Endothelial cell of umbilical vein (primary cell): Measurements from ENCODE around the gene CHSY1. TPM values are rescaled to one million over a fixed set of nuclear protein-coding genes. Genes with fewer than 3 reads are reported as not detected.

Source experiments
- BruUV-seq: library from RNA; stranded (reverse); fragments of 400-500 nt; replicated peaks from 2 replicates; lab custom pipeline; 2021; lab: Mats Ljungman, UMichigan
- CTCF ChIA-PET: fragments of 300-600, 350-600 bp; sonication (Branson Sonifier 250); formaldehyde crosslinking; loops from one replicate; lab custom pipeline; 2021; ENCODE audit warnings: antibody characterized with exemption, inconsistent platforms; lab: Charles Lee
- POLR2A ChIA-PET: fragments of 300-600, 350-600 bp; sonication (Branson Sonifier 250); formaldehyde crosslinking; loops from one replicate; lab custom pipeline; 2021; ENCODE audit warnings: antibody characterized with exemption, inconsistent platforms; lab: Charles Lee
- DNase-seq: peaks from one replicate; pipeline ENCODE4 v3.0.0-alpha.2; 2011; ENCODE audit warnings: low read depth, low spot score
- FAIRE-seq: peaks from 2 replicates; lab custom pipeline; 2011; peaks lifted over from hg19 to GRCh38; lab: Jason Lieb, UNC
- H2AFZ ChIP-seq: 2 replicates; pipeline ENCODE4 v1.6.0; 2012; ENCODE audit warnings: low read depth, low read length, control low read depth, inconsistent platforms
- H3K27ac ChIP-seq: 2 replicates; pipeline ENCODE4 v1.5.1; 2011; ENCODE audit warnings: low read depth, mild to moderate bottlenecking, control low read depth, low read length, moderate library complexity; ENCODE audit not compliant: insufficient read depth
- H3K27me3 ChIP-seq, 2 experiments: 2 replicates each; pipeline versions ENCODE4 v1.6.0 to v1.6.1; 2011; ENCODE audit warnings: low read length in 2 of 2, mixed read lengths in 1 of 2; ENCODE audit not compliant: control insufficient read depth in 2 of 2, insufficient read depth in 2 of 2
- H3K36me3 ChIP-seq, 2 experiments: 2 replicates in 1 of 2; 3 replicates in 1 of 2; pipeline ENCODE4 v1.5.1; 2011; ENCODE audit warnings: low read length in 2 of 2, mild to moderate bottlenecking in 1 of 2, moderate library complexity in 1 of 2; ENCODE audit not compliant: control insufficient read depth in 2 of 2, insufficient read depth in 2 of 2; ENCODE audit errors: extremely low read depth in 1 of 2
- H3K4me1 ChIP-seq: 3 replicates; pipeline ENCODE4 v1.5.1; 2011; ENCODE audit warnings: mild to moderate bottlenecking, low read length; ENCODE audit not compliant: control insufficient read depth, insufficient read depth; ENCODE audit errors: extremely low read depth
- H3K4me2 ChIP-seq: 2 replicates; pipeline ENCODE4 v1.6.1; 2011; ENCODE audit warnings: low read length, control low read depth, mixed read lengths; ENCODE audit not compliant: insufficient read depth
- H3K4me3 ChIP-seq, 3 experiments: fragments of 200-600 bp in 1 of 3; sonication (generic), shearing (Covaris generic) in 1 of 3; replicated peaks in 1 of 3; 2 replicates each; pipeline ENCODE4 v1.5.1; 2011 to 2016; ENCODE audit warnings: control low read depth in 3 of 3, low read length in 3 of 3, mild to moderate bottlenecking in 2 of 3, inconsistent platforms in 1 of 3, low read depth in 1 of 3, moderate library complexity in 1 of 3; ENCODE audit not compliant: insufficient read depth in 1 of 3
- H3K79me2 ChIP-seq: 2 replicates; pipeline ENCODE4 v1.6.0; 2012; ENCODE audit warnings: low read length, inconsistent platforms; ENCODE audit not compliant: control insufficient read depth, insufficient read depth
- H3K9ac ChIP-seq: replicated peaks from 2 replicates; pipeline ENCODE3; 2011; ENCODE audit warnings: low read length, control low read depth; ENCODE audit not compliant: insufficient read depth; ENCODE audit errors: extremely low read depth
- H3K9me1 ChIP-seq: replicated peaks from 3 replicates; pipeline ENCODE4 v1.6.0; 2011; ENCODE audit warnings: mild to moderate bottlenecking, low read length; ENCODE audit not compliant: control insufficient read depth, insufficient read depth; ENCODE audit errors: extremely low read depth
- H3K9me3 ChIP-seq: replicated peaks from 2 replicates; pipeline ENCODE4 v1.5.1; 2012; ENCODE audit warnings: low read length, inconsistent platforms; ENCODE audit not compliant: control insufficient read depth, insufficient read depth
- H4K20me1 ChIP-seq: replicated peaks from 2 replicates; pipeline ENCODE3; 2011; ENCODE audit warnings: mild to moderate bottlenecking, low read length; ENCODE audit not compliant: control insufficient read depth, insufficient read depth; ENCODE audit errors: extremely low read depth
- CTCF ChIP-seq, 2 donors: IDR thresholded peaks; 1 replicate in 1 of 2; 2 replicates in 1 of 2; pipeline ENCODE4 v1.5.1; 2011; ENCODE audit warnings: low read length in 2 of 2, mild to moderate bottlenecking in 2 of 2, moderate library complexity in 2 of 2, control low read depth in 1 of 2, inconsistent platforms in 1 of 2, low read depth in 1 of 2; ENCODE audit not compliant: insufficient read depth in 1 of 2; ENCODE audit errors: extremely low read depth in 1 of 2
- EZH2 ChIP-seq: IDR thresholded peaks from 2 replicates; pipeline ENCODE4 v1.6.1; 2012; ENCODE audit warnings: borderline replicate concordance, low read depth, mild to moderate bottlenecking, moderate library complexity, low read length, inconsistent platforms; ENCODE audit not compliant: severe bottlenecking
- FOS ChIP-seq: IDR thresholded peaks from 2 replicates; pipeline ENCODE4 v1.6.1; 2011; ENCODE audit warnings: mild to moderate bottlenecking, low read length, moderate library complexity, borderline replicate concordance; ENCODE audit not compliant: insufficient read depth
- GATA2 ChIP-seq: IDR thresholded peaks from 2 replicates; pipeline ENCODE4 v1.7.0; 2011; ENCODE audit warnings: low read depth, mild to moderate bottlenecking, moderate library complexity, mixed read lengths, low read length; ENCODE audit not compliant: insufficient read length, insufficient read depth
- JUN ChIP-seq: IDR thresholded peaks from 2 replicates; pipeline ENCODE4 v1.6.1; 2011; ENCODE audit warnings: borderline replicate concordance, low read depth; ENCODE audit not compliant: insufficient read length, insufficient read depth
- MAX ChIP-seq: IDR thresholded peaks from 2 replicates; pipeline ENCODE4 v1.6.1; 2011; ENCODE audit not compliant: insufficient read depth, insufficient read length
- MYC ChIP-seq: IDR thresholded peaks from one replicate; pipeline ENCODE4 v1.6.1; 2011; ENCODE audit warnings: mild to moderate bottlenecking, low read depth, low read length
- POLR2A ChIP-seq: IDR thresholded peaks from 2 replicates; pipeline ENCODE4 v1.6.1; 2012; ENCODE audit warnings: low read depth, mild to moderate bottlenecking, control low read depth, low read length
- POLR2AphosphoS5 ChIP-seq: IDR thresholded peaks from 2 replicates; pipeline ENCODE4 v1.6.1; 2012; ENCODE audit warnings: low read depth, mild to moderate bottlenecking, control low read depth, low read length, moderate library complexity; ENCODE audit not compliant: insufficient read depth
- dilution Hi-C: fragments of 300-500 bp; cut with MboI; formaldehyde crosslinking; loops from one replicate; pipeline ENCODE4 v1.15.0; 2019; ENCODE audit warnings: low sequenced_read_pairs; ENCODE audit not compliant: extremely low pct_ligation_motif_present
- intact Hi-C: fragments of 100-400 bp; cut with micrococcal nuclease; formaldehyde crosslinking; loops from one replicate; pipeline ENCODE4 v1.10.0; 2022
- polyA plus RNA-seq, 4 experiments: library from polyadenylated mRNA; depleted of rRNA in 3 of 4; stranded (reverse) in 3 of 4; unstranded in 1 of 4; fragments of >200 nt; gene quantifications; 2 replicates each; pipeline versions ENCODE4 v1.2.1 to v1.2.3, GENCODE V29; 2011 to 2012; ENCODE audit warnings: missing spikeins in 1 of 4
- total RNA-seq: library from RNA; stranded (reverse); gene quantifications from 2 replicates; pipeline ENCODE4 v1.2.3, GENCODE V29; 2021

Gene CHSY1
- total and polyA plus RNA-seq, 2 donors (not counting 3 experiments of a cell fraction or from before 2014, with no cell fraction given) = 23.7 to 50.8 TPM

GRCh38 chr15:101157721-101158120 lies 94.1 kb downstream of the CHSY1 start:
- BruUV-seq = no TSS peak

More at GRCh38 chr15:101157721-101158120, 94.1 kb downstream of the CHSY1 start:
- dilution Hi-C loops = no loop called here
- intact Hi-C loops = no loop called here
- DNase-seq (no peak), FAIRE-seq (no peak)
- Histone ChIP-seq H3K27ac (no peak overlapping the region), H3K9me1 (no peaks in the 10 kb centered on the region), H3K36me3 (no peaks in the 10 kb centered on the region), H3K9me3 (no peaks in the 10 kb centered on the region), H4K20me1 (no peaks in the 10 kb centered on the region), H2AFZ (no peak overlapping the region), H3K27me3 (no peaks in the 10 kb centered on the region), H3K79me2 (no peaks in the 10 kb centered on the region), H3K4me3 (no peak overlapping the region), H3K9ac (no peak overlapping the region), H3K4me2 (no peak overlapping the region), H3K4me1 (no peaks in the 10 kb centered on the region)
- POLR2A ChIA-PET = no interaction called here
- no peak for TF ChIP-seq GATA2
- no peak for TF ChIP-seq CTCF (IDR thresholded peaks at IDR 0.05; ENCODE audit: extremely low read depth in 1 of 2, insufficient read depth in 1 of 2, low read depth in 1 of 2, low read length in 2 of 2)
- TF ChIP-seq FOS = no peak
- no peak for TF ChIP-seq JUN
- no peak for TF ChIP-seq MAX
- TF ChIP-seq MYC = no peak
- no peak for TF ChIP-seq POLR2AphosphoS5
- no peak for TF ChIP-seq EZH2
- no peak for TF ChIP-seq POLR2A
- CTCF ChIA-PET = no interaction called here
